PC-9 (cell line): ENCODE data around the gene ADAM19.

Experiments used
- EZH2 ChIP-seq: fragments of 200-600 bp; sonication (generic); IDR thresholded peaks from 2 replicates; pipeline ENCODE4 v1.8.0; 2017; ENCODE audit warnings: antibody characterized with exemption, low read depth
- TF ChIP-seq, protein P1 (sequence below): fragments of 200-600 bp; sonication (generic); conservative IDR thresholded peaks from 2 replicates; pipeline ENCODE4 v1.6.1; 2017; ENCODE audit warnings: mixed run types, antibody characterized with exemption, mild to moderate bottlenecking, moderate library complexity

DNA sequence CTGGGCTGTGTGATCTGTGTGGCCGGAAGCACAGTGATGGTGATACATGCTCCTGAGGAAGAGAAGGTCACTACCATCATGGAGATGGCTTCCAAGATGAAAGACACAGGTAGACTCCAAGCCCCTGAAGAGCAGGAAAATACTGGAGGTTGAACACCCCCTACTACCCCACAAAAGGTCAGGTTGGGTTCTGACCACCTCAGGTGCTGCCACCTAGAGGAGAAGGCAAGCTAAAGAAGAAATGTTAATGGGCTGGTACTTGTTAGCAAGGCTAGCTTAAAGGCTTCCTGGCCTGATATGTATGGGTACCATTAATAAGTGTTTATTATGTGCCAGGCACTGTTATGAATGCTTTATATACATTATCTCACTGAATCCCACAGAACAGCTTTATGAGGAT, 103.9 kb downstream of the ADAM19 start:
- TF ChIP-seq EZH2: no peak
- TF ChIP-seq, protein P1, sequence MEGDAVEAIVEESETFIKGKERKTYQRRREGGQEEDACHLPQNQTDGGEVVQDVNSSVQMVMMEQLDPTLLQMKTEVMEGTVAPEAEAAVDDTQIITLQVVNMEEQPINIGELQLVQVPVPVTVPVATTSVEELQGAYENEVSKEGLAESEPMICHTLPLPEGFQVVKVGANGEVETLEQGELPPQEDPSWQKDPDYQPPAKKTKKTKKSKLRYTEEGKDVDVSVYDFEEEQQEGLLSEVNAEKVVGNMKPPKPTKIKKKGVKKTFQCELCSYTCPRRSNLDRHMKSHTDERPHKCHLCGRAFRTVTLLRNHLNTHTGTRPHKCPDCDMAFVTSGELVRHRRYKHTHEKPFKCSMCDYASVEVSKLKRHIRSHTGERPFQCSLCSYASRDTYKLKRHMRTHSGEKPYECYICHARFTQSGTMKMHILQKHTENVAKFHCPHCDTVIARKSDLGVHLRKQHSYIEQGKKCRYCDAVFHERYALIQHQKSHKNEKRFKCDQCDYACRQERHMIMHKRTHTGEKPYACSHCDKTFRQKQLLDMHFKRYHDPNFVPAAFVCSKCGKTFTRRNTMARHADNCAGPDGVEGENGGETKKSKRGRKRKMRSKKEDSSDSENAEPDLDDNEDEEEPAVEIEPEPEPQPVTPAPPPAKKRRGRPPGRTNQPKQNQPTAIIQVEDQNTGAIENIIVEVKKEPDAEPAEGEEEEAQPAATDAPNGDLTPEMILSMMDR: peak; percentile 80
